OCI-LY1 (cell line): ENCODE results near the gene SFTPB.
"Not testable (repeated sequence)": the region's sequence is repeated elsewhere in the genome, so short reads cannot be mapped to it uniquely, and the experiment has no call there.

Source experiments
- H2AFZ ChIP-seq: fragments of 200-600 bp; sonication (generic), shearing (Covaris generic); 2 replicates; pipeline ENCODE4 v1.6.0; 2014; ENCODE audit warnings: antibody characterized with exemption, mild to moderate bottlenecking, low read length
- H3F3A ChIP-seq: fragments of 200-600 bp; sonication (generic), shearing (Covaris generic); 2 replicates; pipeline ENCODE4 v1.6.0; 2014; ENCODE audit warnings: mild to moderate bottlenecking, antibody characterized with exemption, low read length, moderate library complexity; ENCODE audit not compliant: insufficient read depth
- H3K27ac ChIP-seq: fragments of 200-600 bp; sonication (generic); 2 replicates; pipeline ENCODE4 v1.5.1; 2014; ENCODE audit warnings: low read length, mixed run types, mild to moderate bottlenecking, low read depth; ENCODE audit not compliant: poor library complexity, severe bottlenecking
- H3K27me3 ChIP-seq: fragments of 200-600 bp; sonication (generic); 2 replicates; pipeline ENCODE4 v1.6.0; 2014; ENCODE audit warnings: antibody characterized with exemption, mild to moderate bottlenecking, low read length, moderate library complexity; ENCODE audit not compliant: insufficient read depth
- H3K36me3 ChIP-seq: fragments of 200-600 bp; sonication (generic); 2 replicates; pipeline ENCODE4 v1.6.1; 2014; ENCODE audit warnings: mild to moderate bottlenecking, antibody characterized with exemption, low read length, moderate library complexity, mixed read lengths; ENCODE audit not compliant: insufficient read depth
- H3K4me1 ChIP-seq: fragments of 200-600 bp; sonication (generic); 2 replicates; pipeline ENCODE4 v1.5.1; 2014; ENCODE audit warnings: mild to moderate bottlenecking, low read length, moderate library complexity; ENCODE audit not compliant: insufficient read depth, severe bottlenecking
- H3K4me2 ChIP-seq: fragments of 200-600 bp; sonication (generic), shearing (Covaris generic); 2 replicates; pipeline ENCODE4 v1.6.1; 2014; ENCODE audit warnings: low read length
- H3K4me3 ChIP-seq: fragments of 200-600 bp; sonication (generic); 2 replicates; pipeline ENCODE4 v1.5.1; 2014; ENCODE audit warnings: low read length, low read depth, mild to moderate bottlenecking, mixed read lengths; ENCODE audit not compliant: poor library complexity, severe bottlenecking
- H3K79me2 ChIP-seq: fragments of 200-600 bp; shearing (Covaris generic); 2 replicates; pipeline ENCODE4 v1.6.1; 2016; ENCODE audit warnings: mixed run types, low read length, mixed read lengths; ENCODE audit not compliant: insufficient read depth
- H3K9ac ChIP-seq: fragments of 200-600 bp; sonication (generic), shearing (Covaris generic); 2 replicates; pipeline ENCODE4 v1.6.1; 2014; ENCODE audit warnings: mild to moderate bottlenecking, low read length, mixed read lengths
- H3K9me2 ChIP-seq: fragments of 200-600 bp; sonication (generic), shearing (Covaris generic); 2 replicates; pipeline ENCODE4 v1.6.1; 2014; ENCODE audit warnings: low read depth, mild to moderate bottlenecking, low read length, mixed read lengths
- H3K9me3 ChIP-seq: fragments of 200-600 bp; shearing (Covaris generic); 2 replicates; pipeline ENCODE4 v1.6.1; 2014; ENCODE audit warnings: low read length, mixed read lengths
- H4K20me1 ChIP-seq: fragments of 200-600 bp; sonication (generic), shearing (Covaris generic); 2 replicates; pipeline ENCODE4 v1.6.0; 2016; ENCODE audit warnings: mild to moderate bottlenecking, low read length; ENCODE audit not compliant: insufficient read depth
- CTCF ChIP-seq: fragments of 200-600 bp; sonication (generic), shearing (Covaris generic); IDR thresholded peaks from 2 replicates; pipeline ENCODE4 v1.5.1; 2017; ENCODE audit warnings: mild to moderate bottlenecking, antibody characterized with exemption, low read length, moderate library complexity, mixed read lengths
- EZH2 ChIP-seq: fragments of 200-600 bp; sonication (generic), shearing (Covaris generic); IDR thresholded peaks from 2 replicates; pipeline ENCODE4 v1.8.0; 2017; ENCODE audit warnings: borderline replicate concordance, mixed run types, mild to moderate bottlenecking, antibody characterized with exemption, low read length, moderate library complexity, mixed read lengths

The SFTPB gene

DNA sequence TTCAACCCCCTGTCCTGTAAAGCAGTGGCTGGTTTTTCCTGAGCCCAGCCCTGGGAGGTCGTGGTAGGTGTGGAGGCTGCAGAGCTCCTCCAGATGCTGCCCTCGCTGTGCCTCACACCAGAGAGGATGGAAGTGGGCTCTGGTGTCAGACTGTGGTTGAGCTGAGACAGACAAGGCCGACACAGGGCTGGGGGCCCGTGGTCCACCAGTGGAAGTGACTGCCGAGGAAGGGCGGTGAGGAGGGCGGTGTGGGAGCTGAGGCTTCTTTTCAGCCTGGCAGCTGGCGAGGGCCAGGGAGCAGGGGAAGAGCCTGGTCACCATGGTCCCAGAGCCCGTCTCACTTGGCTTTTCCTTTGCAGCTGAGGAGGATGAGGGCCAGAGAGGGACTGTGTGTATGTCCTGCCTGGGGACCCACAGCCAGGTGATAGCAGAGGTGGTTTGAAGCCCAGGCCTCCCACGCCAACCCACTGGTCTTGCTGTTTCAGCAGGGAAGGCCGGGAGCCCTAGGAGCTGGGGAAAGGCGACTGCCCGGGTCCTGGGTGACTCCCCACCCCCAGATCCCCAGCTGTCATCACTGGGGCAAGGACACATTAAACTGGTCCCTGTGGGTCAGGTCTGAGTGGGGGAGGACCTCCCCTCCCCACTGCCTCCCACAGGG, 8.5 kb downstream of the SFTPB start:
- Histone ChIP-seq H3K27ac (no peak overlapping the region), H3K27me3 (no peaks in the 10 kb centered on the region), H4K20me1 (no peaks in the 10 kb centered on the region), H3K36me3 (peaks cover 15% of the 10 kb centered on the region; the same call in 1 of the 2 replicates), H3K79me2 (no peaks in the 10 kb centered on the region), H3K9ac (no peak overlapping the region), H3K4me3 (no peak overlapping the region), H3F3A (no peaks in the 10 kb centered on the region), H3K9me2 (no peaks in the 10 kb centered on the region), H3K4me1 (no peaks in the 10 kb centered on the region), H2AFZ (no peak overlapping the region), H3K9me3 (no peaks in the 10 kb centered on the region), H3K4me2 (no peak overlapping the region)
- TF ChIP-seq CTCF (no peak), EZH2 (no peak)

DNA sequence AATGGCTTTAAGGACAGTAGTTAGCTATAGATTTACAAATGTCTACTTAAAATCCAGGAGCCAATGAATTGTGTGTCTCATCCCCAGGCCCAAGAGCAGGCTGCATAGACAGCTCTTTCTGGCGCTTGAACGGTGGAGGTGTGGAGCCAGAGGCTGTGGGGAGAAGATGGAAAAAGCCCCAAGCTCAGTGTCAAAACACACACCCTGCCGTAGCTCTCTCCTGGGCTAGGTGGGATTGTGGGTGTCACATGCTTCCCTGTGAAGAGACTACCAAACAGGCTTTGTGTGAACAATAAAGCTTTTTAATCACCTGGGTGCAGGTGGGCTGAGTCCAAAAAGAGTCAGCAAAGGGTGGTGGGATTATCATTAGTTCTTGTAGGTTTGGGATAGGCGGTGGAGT, 10.6 kb downstream of the SFTPB start:
- not testable (repeated sequence) for H3K9ac ChIP-seq, H3K27me3 ChIP-seq, H3K9me3 ChIP-seq, H3K4me1 ChIP-seq, H3K27ac ChIP-seq, H2AFZ ChIP-seq, H4K20me1 ChIP-seq, H3K4me3 ChIP-seq, H3K4me2 ChIP-seq, H3F3A ChIP-seq, H3K79me2 ChIP-seq, H3K9me2 ChIP-seq
- H3K36me3 ChIP-seq, result peaks cover 33% of the 10 kb centered on the region

DNA sequence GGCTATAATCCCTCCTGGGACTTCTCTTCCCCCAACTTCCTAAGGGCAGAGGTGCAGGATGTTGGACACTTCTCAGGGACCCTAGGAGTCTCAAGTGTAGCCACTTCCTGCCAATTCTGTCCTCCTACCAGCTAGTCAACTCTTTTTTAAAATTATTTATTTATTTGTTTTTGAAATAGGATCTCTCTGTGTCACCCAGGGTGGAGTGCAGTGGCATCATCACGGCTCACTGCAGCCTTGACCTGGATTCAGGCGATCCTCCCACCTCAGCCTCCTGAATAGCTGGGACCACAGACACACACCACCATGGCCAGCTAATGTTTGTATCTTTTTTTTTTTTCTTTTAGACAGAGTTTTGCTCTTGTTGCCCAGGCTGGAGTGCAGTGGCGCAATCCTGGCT, 11.5 kb downstream of the SFTPB start:
- Histone ChIP-seq H2AFZ (no peak overlapping the region), H3K9ac (no peak overlapping the region), H3F3A (no peaks in the 10 kb centered on the region), H3K27me3 (no peaks in the 10 kb centered on the region), H3K79me2 (no peaks in the 10 kb centered on the region), H3K4me1 (no peaks in the 10 kb centered on the region), H3K9me3 (no peaks in the 10 kb centered on the region), H3K4me2 (no peak overlapping the region), H4K20me1 (no peaks in the 10 kb centered on the region), H3K27ac (no peak overlapping the region), H3K36me3 (peaks cover 41% of the 10 kb centered on the region), H3K4me3 (no peak overlapping the region), H3K9me2 (no peaks in the 10 kb centered on the region)
- TF ChIP-seq EZH2 (no peak), CTCF (no peak)

- Histone ChIP-seq H3K4me3 (no peak overlapping the region), H3K4me1 (no peaks in the 10 kb centered on the region), H3F3A (no peaks in the 10 kb centered on the region), H3K27ac (no peak overlapping the region), H3K4me2 (no peak overlapping the region), H2AFZ (no peak overlapping the region), H3K36me3 (peaks cover 46% of the 10 kb centered on the region), H4K20me1 (no peaks in the 10 kb centered on the region), H3K27me3 (no peaks in the 10 kb centered on the region), H3K9me2 (no peaks in the 10 kb centered on the region), H3K79me2 (no peaks in the 10 kb centered on the region), H3K9me3 (no peaks in the 10 kb centered on the region), H3K9ac (no peak overlapping the region)
- TF ChIP-seq CTCF (no peak), EZH2 (no peak)
Measured at GRCh38 chr2:85655961-85656417, 12.0 kb downstream of the SFTPB start.
